Measurements from ENCODE around the gene FOXO3.

- no peak for TF ChIP-seq POLR2AphosphoS5 (IDR thresholded peaks at IDR 0.05; ENCODE audit: borderline replicate concordance, low read depth, low read length)
- TF ChIP-seq EZH2 (IDR thresholded peaks at IDR 0.05) = no peak
- TF ChIP-seq FOXP2 (optimal IDR thresholded peaks at IDR 0.05; ENCODE audit: control extremely low read depth, extremely low read length, insufficient read depth) = no peak
Observed at GRCh38 chr6:108626777-108627176, 66.1 kb downstream of the FOXO3 start.
